ENCODE data around the gene RFWD3.
"Not testable (repeated sequence)": the region's sequence is repeated elsewhere in the genome, so short reads cannot be mapped to it uniquely, and the experiment has no call there.

The RFWD3 gene, protein sequence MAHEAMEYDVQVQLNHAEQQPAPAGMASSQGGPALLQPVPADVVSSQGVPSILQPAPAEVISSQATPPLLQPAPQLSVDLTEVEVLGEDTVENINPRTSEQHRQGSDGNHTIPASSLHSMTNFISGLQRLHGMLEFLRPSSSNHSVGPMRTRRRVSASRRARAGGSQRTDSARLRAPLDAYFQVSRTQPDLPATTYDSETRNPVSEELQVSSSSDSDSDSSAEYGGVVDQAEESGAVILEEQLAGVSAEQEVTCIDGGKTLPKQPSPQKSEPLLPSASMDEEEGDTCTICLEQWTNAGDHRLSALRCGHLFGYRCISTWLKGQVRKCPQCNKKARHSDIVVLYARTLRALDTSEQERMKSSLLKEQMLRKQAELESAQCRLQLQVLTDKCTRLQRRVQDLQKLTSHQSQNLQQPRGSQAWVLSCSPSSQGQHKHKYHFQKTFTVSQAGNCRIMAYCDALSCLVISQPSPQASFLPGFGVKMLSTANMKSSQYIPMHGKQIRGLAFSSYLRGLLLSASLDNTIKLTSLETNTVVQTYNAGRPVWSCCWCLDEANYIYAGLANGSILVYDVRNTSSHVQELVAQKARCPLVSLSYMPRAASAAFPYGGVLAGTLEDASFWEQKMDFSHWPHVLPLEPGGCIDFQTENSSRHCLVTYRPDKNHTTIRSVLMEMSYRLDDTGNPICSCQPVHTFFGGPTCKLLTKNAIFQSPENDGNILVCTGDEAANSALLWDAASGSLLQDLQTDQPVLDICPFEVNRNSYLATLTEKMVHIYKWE

DNA sequence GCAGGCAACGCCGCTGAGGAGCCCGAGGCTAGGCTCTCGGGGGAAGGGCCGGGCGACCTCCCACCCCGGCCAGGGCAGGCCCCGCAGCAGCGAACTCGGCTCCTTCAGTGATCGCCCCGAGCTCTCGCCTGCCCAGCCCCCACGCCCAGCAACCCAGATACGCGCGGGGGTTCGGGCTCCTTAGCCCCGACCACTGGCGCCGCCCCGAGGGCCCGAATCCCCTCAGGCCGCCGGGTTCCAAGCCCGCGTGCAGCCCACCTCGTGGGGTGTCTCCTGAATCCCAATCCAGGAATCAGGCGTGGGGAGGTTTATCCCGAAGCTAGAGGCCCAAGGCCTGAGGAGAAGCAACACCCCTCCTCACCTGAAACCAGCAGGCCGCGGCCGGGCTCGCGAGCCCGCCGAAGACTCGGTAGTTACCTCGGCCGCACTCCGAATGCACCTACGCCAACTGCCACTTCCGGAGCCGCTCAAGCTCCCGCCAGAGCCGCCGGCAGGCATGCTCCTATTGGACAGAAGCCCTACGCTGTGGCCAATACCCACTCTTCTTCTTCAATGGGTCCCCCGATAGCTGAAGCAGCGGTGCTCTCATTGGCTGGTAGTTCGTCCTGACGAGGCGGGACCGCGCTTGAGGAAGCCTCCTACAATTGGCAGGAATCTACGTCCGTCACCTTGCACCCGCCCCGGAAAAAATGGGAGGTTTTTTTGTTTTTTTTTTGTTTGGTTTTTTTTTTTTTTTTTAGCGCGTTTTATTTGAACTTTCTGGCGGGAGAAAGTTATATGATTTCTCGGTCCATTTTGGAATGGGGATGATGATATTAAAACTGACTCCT is at the start of gene RFWD3:
Gene RFWD3 (minus strand): TSS at position 453 of the 830 bp plus-strand sequence. CDS start 5,428 bp downstream, outside the sequence.
- DNase-seq: peak; percentile 97

DNA sequence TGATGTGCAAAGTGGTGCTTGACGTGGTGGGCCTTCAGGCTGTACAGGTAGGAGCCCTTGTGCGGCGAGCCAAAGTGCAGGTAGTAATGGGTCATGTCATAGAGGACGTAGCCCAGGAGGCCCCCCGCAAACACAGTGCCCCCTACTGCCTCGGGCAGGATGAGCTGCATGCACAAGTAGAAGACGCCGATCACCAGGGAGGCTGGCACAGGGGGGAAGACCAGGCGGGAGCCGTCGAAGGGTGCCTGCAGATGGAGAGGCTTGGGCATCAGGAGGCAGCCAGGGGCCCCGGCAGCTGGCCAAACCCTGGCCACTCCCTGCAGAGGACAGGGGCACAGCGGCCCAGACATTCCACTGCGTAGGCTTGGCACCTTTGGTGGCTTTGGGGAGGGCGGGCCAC is 49.7 kb upstream of the RFWD3 start:
- DNase-seq: no peak

DNA sequence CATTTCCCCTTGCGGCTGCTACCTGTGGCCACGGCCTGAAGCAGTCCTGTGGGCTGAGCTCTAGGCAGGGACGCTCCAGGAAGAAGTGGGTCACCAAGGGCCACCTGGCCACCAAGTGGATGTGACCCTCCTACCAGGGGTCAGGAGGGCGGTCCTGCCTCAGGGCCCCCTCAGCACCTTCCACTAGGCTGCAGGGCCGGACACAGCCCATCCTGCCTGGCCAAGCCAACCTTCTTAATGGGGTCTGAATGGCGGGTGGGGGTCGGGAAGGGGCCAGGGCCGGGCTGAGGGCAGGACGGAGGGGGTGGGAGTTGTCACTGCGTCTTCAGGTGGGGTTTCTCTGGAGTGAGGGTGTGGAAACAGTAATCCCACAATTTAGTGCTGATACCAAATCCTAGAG is 47.2 kb upstream of the RFWD3 start:
- no peak for DNase-seq

DNA sequence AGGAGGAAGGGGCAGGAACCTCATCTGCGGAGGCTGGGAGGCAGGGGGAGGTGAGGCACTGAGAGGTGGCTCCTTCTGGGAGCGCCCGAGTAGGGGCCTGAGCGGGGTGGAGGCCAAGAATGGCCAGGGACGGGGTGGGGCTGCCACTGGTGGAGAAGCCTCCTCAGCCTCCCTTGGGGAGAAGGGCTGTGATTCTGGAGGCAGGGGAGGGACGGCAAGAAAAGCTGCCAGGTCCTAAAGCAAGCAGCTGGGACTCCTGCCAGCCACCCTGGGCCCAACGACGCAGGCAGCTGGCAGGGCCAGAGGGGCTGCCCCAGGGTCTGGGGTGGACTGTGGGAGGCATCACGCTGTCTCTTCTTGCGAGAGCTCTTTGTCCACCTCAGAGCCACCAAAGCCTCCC is 46.6 kb upstream of the RFWD3 start:
- DNase-seq: no peak

DNA sequence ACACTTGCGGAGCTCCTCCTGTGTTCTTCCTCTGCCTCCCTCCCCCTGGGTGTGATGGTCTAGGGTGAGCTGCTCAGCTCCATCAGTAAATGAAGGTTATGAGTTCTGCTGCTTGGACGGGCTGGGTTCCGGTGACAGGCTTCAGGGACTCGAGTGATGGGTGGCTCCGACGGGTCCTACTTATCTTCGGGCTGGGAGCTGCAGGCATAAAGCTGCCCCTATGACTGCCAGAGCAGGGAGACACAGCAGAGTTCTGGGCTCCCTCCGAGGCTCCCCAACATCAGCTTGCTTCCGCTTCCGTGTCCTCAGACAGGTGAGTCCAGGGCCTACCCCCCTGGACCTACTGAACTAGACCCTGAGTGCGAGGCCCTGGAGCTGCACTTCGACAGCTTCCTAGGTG is 45.3 kb upstream of the RFWD3 start:
- no peak for DNase-seq

DNA sequence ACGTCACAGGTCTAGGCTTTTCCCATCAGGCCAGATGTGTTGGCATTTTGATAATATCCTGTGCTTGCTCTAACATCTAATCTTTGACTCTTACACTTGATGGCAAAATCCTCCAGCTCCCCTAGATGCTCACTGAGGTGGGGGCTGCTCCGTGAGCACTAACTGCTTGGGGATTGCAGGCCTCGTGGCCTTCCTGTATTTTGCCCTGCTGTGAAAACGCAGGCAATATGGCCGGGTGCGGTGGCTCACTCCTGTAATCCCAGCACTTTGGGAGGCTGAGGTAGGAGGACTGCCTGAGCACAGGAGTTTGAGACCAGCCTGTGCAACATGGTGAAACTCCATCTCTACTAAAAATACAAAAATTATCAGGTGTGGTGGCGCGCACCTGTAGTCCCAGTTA is 43.7 kb upstream of the RFWD3 start:
- DNase-seq: no peak

DNA sequence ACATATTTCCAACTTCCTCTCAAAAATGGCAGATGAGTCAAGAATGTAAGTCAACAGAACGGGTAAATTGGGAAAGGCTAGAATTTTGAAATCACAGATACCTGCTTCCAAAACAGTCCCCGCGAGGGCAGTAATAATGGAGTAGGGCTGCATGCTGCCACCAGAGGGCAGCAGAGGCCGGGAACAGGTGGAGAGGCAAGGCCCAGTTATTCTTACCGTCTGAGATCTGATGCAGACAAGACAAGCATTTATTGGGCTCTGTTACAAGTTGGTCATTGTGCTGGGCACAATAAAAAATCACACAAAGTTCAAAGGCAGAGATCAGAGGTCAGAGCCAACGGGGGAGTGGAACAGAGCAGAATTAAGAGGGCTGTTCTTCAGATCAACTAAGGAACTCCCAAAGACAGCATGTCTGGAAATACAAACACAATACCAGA is 42.8 kb upstream of the RFWD3 start:
- DNase-seq: peak; percentile 63

DNA sequence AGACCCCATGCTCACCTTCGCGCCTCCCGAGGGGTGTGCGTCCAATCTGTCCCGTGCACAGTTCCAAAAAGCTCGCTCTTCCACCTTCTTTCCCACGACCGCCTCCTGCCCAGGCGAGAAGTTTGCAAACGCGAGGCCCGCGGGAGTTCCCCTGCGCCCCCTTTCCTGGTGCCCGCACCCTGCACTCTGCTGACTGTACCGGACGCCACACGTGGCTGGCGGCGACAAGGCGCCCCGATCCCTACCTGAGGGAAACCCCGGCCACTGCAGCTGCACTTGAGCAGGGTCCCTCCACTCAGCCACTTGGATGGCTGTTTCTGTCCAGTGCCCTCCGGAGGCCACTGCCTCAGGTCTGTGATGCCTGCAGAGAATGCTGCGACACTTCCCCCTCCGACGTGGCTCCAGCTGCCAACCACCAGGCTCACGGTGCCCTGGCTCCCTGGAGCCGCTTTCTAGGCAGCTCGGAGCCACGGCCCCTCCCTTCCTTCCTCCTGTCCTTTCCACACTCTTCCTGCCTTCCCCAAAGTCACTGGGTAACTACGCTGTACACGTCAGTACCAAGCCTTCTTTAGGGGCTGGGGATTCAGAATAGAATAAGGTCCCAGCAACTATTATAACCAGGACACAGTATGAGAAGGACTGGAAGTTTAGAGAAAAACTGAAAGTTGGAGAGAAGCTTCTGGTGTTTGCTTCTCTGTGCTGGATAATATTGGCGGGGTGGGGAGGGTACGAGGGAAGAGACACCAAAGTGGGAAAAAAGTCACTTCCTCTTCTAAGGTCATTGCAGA is 34.0 kb upstream of the RFWD3 start, which contains the start of gene MLKL:
Gene MLKL (minus strand): TSS at position 425 of the 788 bp plus-strand sequence. CDS start 5,105 bp downstream, outside the sequence.
- DNase-seq: peak; percentile 50

DNA sequence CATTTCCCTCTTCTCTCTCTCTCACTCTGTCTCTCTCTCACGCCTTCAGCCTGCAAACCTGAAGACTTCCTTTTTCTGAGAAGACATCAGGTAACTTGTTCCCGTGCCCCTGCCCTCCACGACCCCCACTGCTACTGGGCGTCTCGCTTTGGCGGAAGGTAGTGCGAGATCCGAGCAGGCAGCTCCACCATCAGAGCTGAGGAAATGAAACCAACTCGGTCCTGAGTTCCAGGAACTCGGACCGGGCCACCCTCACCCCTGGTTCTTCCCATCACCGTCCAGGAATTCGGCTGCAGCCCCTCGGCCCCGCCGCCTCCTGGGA is 33.4 kb upstream of the RFWD3 start:
- DNase-seq: no peak

DNA sequence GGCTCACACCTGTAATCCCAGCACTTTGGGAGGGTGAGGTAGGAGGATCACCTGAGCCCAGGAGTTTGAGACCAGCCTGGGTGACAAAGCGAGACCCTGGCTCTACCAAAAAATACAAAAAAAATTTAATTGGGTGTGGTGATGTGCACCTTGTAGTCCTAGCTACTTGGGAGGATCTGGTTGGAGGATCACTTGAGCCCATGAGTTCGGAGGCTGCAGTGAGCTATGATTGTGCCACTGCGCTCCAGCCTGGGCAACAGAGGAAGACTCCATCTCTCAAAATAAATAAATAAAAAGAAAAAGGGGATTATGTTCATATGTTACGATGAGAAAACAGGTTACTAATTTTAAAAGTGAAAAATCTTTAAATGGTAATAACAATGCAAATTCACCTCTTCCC is 33.0 kb upstream of the RFWD3 start:
- DNase-seq: no peak

DNA sequence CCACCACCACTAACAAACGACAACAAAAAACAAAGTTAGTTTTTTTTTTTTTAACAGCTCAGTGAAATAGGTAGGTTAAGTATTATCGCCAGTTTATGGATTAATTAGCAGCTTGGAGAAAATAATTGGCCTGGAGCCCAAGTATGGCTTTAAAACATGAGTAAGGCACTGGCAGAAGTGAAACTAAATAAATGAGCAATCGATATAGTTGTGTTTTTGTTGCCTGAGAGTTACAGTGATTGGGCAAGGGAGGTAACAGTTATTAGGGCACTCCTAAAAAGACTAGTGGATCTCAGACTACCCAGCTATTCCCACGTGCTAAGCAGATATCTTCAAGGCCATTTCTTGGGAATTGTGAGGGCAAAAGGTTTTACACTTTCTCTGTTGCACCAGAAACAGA is 31.5 kb upstream of the RFWD3 start:
- DNase-seq: no peak

DNA sequence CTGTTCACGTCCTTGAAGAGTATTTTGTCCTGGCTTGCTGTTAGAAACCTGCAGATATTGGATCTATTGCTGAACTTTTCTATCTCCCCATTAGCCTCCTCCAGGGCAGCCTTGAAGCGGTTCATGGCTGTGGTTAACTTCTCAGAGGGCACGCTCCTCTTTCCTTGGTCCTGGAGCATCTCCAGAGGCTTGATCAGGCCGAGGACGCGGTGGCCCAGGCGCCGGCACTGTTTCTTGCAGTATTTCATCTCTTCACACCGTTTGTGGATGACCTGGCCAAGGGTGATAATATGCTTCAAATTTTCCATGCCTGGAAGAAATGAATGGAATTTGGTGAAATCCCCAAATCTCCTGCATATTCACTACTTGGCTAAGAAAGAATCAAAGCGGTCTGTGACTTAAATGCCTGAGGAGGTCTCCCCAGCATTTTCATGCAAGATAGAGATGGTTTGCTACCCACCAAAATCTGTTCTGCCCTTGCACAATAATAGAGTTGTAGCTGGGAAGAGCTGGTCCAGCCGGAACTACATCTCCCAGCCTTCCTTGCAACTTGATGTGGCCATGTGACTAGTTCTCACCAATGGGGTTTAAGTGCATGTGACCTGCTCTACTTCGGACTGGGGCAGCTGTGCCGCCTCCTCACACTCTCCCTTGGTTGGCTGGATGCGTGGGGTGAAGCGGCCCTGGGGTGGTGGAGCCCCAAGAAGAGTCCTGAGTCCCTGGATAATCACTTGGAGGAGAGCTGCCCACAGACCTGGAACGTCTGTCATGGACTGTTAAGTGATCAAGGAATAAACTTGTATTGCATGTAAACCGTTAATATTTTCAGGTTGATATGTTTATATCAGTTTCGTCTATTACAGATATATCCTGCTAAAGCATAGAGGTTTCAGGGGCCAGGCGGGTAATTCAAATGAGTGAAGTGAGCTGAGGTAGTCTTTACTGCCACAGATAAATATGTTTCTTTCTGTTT is 29.1 kb upstream of the RFWD3 start:
- peak; percentile 15 for DNase-seq

DNA sequence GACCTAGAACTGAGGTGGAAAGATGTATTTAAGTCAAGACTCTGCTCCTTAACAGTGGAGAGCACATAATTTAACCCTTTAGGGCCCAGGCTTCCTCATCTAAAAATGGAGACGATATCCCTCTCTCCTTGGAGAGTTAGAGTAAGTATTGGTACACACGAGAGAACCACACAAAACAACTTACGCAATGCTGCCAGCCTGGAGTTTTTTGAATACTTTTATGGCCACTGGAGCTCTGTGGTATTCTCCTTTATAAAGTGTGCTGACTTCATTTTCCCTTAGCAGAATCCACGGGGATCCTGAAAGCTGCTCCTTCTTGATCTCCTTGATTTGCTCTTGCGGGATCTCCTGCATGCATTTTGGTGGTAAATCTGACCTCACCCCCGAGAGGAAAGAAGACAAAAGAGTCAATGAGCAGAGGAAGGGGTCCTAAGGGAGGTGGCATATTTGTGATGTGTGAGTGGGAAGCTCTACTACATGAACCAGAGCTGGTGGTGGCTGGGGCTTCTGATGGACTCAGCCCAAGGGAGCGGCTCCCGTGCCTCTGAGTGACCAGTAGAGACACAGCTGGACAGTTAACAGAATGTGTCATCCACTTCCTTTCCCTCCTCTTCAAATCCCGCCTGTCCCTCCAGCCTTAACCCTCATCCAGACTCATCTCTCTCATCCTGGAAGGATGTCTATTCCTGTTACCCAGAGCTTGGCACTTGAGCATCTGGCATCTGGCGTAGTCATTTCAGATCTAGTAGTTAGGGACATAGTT is 24.6 kb upstream of the RFWD3 start:
- no peak for DNase-seq

DNA sequence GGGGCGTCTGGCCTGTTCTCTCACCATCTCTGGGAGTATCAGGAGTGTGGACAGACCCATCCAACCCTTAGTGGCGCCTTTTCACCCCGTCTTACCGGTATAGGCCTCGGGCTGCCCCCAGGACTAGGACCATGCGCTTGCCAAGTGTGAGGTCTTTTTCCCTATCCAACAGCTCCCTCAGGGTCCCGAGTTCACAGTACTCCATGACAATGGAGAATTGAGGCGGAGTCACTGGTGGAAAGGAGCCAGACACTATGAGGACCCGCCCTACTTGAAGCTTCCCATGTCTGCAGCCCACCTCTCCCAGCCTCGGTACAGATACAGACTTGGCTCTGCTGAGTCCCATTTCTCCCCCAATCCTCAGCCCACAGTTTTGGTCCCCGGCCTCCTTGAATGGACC is 15.9 kb upstream of the RFWD3 start:
- DNase-seq: no peak

DNA sequence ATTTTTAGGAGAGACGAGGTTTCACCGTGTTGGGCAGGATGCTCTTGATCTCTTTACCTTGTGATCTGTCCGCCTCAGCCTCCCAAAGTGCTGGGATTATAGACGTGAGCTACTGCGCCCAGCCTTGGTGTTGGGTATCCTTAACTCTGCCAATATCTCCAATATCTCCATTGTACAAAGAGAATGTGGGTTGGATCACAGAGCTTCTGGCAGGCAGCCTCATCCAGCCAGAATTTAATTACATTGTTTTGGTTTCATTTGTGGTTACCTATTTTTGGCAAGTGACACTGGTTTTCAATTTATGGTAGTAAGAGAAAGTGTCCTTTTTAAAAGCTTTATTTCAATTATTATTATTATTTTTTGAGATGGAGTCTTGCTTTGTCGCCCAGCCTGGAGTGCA is 14.0 kb upstream of the RFWD3 start:
- DNase-seq: no peak

DNA sequence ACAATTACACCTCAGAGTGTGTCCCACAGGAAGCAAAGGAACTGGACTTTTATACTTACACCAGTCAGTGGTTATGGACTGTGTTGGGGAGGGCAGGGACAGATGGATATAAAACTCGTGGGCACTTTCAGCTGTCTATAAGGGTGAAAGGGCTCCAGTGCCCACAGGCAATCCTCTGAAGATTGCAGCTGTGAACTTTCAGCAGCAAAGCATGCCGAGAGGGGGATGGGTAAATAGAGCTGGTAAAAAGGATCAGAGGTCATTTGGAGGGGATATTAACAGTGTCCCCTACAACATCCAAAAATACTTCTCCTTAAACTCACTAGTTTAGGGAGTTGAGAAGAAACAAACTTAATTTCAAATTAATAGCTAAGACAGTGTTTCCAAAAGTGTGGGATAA is 13.3 kb upstream of the RFWD3 start:
- no peak for DNase-seq

DNA sequence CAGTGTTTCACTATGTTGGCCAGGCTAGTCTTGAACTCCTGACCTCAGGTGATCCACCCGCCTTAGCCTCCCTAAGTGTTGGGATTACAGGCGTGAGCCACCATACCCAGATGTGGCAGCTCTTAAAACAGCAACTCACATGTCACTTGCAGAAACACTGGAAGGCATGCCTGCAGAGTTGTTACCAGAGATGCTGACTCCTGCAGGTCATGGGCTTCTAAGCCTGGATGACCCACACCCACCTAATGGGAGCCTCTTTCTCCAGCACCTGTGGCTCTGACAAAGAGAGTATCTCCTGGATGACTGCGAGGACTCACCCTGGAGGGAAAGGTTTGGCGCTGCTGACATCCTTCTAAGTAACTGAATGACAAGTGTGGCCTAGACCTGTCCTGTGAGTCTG is 11.2 kb upstream of the RFWD3 start:
- DNase-seq: no peak

DNA sequence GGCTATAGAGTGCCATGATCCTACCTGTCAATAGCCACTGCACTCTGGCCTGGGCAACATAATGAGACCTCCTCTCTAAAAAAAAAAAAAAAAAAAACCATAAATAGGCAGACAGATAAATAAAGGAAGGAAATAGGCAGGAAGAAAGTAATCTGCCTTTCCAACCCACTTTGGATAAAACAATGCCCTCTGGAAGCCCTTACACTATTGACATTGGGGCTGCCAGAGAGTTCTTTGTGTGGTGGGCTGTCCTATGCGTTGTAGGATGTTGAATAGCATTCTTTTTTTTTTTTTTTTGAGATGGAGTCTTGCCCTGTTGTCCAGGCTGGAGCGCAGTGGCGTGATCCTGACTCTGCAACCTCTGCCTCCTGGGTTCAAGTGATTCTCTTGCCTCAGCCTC is 7.2 kb upstream of the RFWD3 start:
- DNase-seq: no peak

DNA sequence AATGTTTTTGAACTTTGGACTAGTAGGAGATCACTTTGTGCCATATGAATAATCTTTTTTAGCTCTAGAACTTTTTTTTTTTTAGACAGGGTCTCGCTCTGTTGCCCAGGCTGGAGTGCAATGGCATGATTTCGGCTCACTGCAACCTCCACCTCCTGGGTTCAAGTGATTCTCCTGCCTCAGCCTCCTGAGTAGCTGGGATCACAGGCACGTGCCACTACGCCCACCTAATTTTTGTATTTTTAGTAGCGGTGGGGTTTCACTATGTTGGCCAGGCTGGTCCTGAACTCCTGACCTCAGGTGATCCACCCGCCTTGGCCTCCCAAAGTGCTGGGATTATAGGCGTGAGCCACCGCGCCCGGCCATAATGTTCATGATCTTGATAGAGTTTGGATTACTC is 2.2 kb upstream of the RFWD3 start:
- not testable (repeated sequence) for DNase-seq

DNA sequence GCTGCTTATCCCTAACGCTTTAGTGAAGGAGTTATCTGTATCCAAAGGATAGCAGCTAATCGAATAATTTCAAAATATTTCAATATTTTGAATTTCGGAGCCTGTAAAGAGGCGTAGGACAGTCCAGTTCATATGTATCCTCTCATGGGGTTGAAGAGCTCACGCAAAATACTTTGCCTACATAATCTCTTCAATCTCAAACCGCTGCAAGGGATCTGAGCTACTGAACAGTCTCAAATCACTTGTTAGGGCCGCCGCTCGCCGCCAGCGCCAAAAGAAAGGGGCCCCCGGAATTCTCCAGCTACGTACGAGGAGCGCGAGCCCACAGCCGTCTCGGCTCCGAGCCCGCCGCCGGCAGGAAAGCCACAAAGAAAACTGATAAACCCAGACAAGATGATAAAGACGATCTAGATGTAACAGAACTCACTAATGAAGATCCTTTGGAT is 601 bp upstream of the RFWD3 start:
- peak; percentile 23 for DNase-seq

Measured in NCI-H146 (cell line).